GM18517 (cell line): ENCODE results near the gene SERPINA1.
"Not testable (repeated sequence)": the region's sequence is repeated elsewhere in the genome, so short reads cannot be mapped to it uniquely, and the experiment has no call there.

Source experiments
- ATAC-seq: cut with Tn5 transposase; IDR thresholded peaks from one replicate; pipeline ENCODE4 v1.9.1; 2021; ENCODE audit warnings: mild to moderate bottlenecking, moderate library complexity; ENCODE audit not compliant: unreplicated experiment

SERPINA1 gene

DNA sequence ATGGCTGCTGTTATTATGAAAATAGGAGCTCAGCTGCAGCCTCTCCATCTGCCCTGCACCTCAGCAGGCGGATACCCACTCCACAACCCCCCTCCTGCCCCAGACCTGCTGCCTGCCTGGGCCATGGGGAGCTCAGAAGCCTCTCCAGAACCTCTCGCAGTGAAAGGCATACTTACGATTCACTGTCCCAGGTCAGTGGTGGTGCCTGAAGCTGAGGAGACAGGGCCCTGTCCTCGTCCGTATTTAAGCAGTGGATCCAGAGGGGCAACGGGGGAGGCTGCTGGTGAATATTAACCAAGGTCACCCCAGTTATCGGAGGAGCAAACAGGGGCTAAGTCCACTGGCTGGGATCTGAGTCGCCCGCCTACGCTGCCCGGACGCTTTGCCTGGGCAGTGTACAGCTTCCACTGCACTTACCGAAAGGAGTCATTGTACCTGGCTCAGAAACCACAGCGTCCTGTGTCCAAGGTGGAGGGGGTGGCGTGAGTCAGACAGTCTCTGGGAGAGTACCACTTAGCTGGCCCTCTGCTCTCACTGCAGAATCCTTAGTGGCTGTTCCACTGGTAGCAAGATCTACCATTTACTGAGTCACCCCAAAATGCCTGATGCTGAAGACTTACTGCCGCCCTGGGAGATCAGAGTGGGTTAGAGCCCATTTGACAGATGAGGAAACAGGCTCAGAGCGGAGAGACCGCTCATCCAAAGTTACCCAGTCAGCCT is at the start of gene SERPINA1:
Gene SERPINA1, minus strand, starts transcription at position 219 of the 720 bp plus-strand sequence. CDS start 5,365 bp downstream, outside the sequence.
- ATAC-seq = no peak

DNA sequence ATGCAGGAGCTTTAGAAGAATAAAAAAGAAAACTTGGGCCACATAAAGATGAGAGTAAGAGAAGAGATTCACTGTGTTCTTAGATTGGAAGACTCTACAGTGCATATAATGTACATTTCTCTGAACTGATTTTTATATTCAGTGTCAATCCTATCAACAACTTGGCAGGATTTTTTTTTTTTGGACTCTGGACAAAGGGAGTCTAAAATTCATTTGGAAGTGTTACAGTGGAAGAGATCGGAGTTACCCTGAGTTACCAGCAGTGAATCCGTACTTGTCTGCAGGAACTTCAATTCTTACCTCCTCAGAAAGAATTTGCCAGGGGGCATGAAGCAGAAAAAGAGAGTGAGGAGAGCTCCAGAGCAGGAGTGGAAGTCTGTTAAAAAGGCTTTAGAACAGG is 40.2 kb upstream of the SERPINA1 start:
- ATAC-seq = no peak

DNA sequence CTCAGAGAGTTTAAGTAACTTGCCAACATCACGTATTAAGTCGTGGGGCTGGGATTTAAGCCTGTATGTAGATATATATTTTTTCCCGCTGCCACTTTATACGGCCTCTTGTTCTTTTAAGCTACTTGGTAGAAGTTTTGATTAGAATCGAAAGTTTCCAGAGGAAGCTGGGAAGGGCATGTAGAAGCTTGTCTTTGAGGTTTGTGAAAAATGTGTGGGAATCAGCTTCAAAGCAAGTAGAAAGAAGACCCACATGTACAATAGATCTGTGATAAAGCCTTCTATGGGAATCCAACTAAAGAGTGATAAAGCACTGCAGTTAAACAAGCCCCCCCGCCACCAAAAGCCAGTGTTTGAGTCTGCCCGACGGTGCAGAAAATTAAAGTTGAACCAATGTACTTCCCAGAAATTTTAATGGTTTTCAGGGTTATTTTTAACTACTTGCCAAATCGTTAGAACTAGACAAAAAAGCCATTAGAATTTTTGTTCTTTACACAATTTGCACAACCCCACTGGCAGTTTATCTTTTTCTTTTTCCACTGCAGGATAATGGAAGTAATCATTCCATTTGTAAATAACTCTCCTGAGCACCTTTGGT is 38.7 kb upstream of the SERPINA1 start:
- no peak for ATAC-seq

DNA sequence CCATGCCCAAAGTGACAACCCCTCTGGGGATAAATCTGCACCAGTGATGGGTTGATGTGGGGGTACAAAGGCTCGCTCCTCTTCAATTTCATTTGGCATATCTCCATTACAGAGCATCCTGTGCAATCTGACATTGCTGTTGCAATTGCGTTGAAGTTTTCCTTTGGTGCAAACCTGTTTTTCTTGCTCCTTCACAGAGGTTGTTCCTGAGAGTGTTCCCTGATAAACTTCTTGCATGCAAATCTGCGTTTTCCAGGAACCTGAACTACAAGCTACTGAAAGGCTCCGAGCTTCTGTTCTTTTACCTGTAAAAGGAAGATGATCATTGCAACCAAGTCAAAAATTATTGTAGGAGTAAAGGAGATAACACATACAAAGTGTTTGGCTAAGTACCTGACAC is 38.1 kb upstream of the SERPINA1 start:
- ATAC-seq = no peak

DNA sequence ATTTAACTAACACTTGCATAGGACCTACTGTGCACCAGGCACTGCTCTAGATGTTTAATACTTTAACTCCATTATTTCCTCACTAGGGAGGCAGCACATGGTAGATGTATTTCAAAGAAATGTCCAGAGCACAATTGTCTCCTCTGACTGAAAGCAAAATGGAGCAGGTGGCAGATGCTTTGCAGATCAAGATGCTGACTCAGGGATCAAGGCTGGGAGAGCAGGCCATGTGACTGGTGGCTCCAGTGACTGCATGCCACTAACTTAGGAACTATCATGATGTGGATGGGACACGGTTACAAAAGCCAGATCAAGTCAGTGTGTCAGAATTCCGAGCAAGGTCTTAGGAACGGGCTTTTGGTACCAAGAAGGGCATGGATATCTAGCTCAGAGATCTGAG is 36.0 kb upstream of the SERPINA1 start:
- no peak for ATAC-seq

DNA sequence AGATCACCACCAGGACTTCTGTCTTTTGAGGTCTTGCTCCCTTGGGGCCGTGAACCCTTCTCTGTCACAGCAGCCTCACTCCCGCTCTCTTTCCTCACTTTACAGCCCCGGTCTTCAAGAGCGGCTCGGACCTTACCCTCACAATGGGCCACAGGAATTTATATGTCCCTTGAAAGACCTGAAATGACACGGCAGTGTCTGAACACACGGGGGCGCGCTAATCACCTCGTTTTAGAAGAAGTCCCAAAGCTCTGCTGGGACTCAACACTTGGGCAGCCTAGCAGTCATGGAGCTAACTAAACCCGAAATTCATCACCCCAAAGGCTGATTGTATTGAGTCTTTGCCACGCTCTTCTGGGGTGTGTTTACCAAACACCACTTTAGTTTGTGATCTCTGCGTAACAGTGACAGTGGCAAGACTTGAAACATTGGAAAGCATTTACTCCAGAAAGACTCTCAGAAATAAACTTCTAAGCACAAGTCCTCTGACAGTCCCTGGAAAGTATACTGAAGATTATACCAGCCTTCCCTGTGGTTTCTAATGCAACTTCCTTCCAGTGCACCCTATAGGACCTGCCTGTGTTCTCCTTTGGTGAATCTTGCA is 35.2 kb upstream of the SERPINA1 start:
- no peak for ATAC-seq

DNA sequence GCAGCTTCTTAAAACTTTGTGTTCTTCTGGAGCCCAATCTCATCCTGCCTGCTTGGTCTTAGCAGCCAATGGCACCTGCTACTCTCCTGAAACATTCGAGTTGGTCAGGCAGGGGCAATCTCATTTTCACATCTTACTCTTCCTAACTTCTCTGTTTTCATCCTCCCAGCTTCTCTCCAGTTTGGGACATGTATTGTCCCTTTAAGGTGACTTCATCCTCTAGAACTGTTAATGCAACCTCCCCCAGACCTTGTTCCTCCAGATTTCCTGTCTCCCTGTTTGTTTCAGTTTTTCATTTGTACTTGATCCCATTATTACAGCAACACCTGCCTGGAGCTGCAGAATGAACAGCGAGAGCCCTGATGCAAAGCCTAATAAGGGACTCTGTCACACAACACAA is 32.9 kb upstream of the SERPINA1 start:
- no peak for ATAC-seq

DNA sequence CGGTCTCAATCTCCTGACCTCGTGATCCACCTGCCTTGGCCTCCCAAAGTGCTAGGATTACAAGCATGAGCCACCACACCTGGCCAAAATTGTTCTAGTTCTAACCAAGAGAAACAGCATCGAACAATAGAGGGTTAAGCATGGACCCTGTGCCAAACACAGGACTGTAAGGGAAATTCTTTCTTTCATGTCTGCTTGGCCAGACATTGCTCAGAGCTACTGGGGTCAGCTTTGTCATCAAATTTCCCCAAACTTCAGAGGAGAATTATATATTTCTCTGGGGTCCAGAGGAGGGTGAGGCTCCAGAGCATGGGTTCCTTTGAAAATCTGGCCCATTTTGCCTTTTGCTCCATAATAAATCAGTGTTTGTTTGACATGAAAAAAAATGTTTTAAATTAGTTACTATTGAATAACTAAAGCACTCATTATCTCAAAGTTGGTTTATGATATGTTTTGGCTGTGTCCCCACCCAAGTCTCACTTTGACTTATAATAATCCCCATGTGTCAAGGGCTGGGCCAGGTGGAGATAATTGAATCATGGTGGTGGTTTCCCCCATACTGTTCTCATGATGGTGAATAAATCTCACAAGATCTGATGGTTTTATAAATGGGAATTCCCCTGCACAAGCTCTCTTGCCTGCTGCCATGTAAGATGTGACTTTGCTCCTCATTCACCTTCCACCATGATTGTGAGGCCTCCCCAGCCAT is 29.2 kb upstream of the SERPINA1 start:
- not testable (repeated sequence) for ATAC-seq

DNA sequence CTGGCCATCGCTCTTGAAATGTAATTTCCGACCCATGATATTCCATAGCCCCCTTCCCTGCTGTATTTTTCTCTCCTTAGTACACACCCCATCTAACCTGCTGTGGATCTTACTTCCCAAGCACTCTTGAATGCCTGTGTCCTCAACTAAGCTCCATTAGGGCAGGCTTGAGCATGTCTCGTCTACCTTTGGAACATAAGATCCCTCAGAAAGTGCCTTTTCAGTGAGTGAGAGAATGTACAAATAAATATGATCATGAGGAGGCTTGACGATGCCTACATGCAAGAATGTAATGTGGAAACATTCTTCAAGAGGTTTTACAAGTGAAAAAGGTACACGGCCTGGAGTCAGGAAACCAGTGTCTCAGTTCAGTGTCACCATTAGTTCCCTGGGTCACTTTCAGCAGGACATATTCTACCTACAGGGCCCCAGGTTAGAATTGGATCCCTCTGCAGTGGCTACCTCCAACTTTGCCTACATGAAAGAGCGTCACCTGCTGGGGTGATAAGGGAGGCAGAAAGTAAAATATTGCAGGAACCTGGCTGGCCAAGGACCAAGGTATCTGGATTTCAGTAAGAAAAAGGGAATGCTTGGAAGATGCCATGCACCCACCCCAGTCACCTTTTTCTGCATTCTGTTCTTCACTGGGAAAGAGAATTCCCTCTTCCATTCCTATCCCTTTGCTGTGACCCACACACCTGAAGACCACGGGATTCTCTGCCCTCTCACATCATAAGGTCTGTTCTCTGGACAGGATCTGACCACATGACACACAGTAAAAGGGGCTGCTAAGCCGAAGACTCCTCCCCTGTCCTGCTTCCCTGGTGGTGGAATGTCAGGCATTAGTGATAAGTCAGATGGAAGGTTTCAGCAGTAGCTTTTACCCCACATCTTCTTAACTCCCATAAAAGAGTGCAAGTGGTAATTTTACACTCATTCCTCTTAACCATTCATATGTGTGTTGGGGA is 24.6 kb upstream of the SERPINA1 start:
- no peak for ATAC-seq

DNA sequence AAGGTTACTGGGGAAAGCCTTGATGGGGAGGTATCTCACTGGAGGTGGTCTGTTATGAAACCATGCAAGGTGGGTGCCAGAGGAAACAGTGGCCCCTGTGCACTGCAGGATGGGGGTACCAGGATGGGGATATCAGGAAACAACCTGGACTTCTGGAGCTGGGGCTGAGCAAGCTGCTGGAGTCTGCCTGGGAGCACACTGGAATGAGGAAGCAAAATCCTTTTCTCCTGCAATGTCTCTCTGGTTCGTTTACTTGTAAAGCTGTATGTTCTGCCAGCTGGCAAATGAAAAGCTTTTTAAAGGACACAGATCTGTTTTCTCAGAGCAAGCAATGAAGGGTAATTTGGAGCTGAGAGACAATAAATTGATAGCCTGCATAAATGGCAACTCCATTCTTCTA is 23.2 kb upstream of the SERPINA1 start:
- no peak for ATAC-seq

DNA sequence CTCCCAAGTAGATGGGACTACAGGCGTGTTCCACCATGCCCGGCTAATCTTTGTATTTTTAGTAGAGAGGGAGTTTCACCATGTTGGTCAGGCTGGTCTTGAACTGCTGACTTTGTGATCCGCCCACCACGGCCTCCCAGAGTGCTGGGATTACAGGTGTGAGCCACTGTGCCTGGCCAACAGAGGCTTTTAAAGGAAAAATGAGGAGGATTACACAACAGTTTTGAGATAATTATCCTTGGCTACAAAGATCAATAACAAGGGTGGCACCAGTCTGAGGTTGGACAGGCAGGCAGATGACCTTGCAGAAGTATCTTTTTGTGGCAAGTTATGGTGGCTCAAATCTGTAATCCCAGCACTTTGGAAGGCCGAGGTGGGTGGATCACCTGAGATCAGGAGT is 21.0 kb upstream of the SERPINA1 start:
- not testable (repeated sequence) for ATAC-seq

DNA sequence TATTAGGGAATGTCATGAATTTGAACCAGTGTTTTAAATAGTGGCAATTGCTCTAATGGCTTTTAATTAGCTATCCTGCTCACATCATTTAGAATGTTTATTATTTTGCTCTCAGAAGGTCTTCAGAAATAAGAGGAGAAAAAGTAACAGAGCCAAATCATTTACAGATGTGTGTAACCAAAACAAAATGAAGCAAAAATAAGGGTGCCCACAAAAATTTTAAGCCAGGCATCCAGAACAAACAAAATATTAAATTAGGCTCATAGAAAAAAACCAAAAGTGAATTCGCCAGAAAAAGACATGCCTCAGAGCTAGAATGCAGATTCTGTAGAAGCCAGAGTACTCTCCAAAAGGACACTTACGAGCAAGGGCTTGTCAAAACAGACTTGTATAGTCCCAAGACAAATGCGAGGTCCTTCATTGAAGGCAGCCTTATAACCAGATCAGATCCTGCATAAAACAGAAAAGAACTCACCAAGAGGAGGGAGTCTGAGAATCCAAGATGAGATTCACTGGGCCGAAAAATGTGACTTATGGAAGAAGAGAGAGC is 20.2 kb upstream of the SERPINA1 start:
- no peak for ATAC-seq

DNA sequence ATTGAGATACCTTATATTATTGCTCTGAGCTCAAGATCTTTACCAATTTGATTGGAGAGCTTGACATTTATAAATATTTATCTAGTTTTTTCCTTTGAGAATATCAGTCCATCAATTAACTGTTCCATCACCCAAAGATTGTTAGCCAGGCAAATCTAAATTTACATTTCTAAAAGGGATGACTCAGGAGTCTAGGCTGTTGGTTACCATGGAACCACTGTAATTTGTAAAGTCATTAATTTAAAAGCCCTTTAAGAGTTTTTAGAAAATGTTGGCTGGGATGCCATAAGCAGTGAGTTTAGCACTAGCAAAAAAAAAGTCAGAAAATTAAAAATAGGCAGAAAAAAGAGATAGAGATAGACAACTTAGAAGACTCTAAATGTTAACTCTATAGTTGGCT is 19.5 kb upstream of the SERPINA1 start:
- ATAC-seq = no peak

DNA sequence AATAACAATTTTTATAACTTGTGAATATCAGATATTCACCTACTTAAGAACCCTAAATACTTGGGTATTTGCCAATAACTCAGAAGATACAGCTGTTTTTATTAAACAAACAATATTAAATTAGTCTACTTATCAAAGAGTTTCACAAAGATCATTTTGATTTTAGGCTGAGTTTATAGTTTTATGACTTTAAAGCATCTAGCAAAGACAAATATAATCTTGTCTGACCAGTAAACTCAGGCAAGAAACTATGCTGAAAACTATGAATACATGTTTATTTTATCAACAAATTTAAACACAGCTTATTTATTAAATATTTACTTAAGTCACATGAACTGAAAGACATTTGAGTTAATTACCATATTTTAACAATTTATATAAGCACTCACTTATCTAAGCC is 18.5 kb upstream of the SERPINA1 start:
- ATAC-seq = no peak

DNA sequence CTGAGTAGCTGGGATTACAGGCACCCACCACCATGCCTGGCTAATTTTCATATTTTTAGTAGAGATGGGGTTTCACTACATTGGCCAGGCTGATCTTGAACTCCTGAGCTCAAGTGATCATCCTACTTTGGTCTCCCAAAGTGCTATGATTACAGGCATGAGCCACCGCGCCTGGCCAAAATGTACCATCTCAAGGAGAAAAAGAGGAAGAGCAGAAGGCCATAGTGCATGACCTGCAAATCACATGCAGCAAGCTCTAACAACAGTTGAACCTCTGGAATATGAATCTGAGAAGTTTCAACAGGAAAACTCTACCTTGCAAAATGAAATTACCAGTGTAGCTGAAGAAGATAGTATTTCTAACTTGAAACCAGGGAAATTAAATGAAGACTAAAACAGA is 17.1 kb upstream of the SERPINA1 start:
- no peak for ATAC-seq

DNA sequence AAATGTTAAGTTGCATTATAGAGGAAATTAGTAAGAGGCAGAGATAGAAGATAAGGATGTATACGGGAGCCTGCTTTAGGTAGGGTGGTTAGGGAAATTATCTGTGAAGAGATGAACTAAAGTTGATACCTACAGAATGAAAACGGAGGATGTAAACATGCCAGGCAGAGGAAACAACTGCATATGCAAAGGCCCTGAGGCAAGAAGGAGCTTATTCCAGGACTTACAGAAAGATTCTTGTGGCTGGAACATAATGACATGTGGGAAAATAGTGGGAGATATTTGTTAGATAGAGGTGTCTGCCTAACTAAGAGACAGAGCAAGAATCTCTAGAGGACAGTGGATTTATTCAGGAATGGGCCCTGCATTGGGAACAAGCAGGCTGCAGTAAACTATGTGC is 16.2 kb upstream of the SERPINA1 start:
- no peak for ATAC-seq

DNA sequence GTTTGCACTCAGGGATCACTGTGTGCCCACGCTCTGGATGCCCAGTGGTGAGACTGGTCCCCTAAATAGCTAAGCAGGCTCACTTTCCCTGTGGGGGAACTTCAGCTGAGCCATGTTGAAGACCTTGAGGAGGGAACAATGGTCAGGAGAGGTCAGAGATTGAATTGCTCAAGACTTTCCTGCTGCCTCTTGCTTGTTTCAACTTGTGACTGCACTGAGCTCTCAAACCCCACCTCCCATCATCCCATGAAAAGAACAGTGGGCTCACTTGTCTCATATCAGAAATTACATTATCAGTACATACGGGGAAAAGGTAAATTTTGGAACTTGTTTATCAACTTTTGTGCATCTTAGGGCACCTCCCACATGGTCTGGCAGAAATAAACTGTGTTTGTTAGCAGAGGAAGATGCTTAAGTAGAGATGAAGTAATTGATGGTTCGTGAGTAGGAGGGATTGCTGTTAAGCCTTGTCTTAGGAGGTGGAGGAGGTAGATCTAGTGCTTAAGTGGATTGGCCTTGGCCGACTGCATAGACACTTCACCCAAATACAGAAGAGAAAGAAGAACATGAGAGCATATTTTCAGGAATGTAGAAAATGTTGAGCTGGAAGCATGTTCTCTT is 15.0 kb upstream of the SERPINA1 start:
- ATAC-seq = no peak

DNA sequence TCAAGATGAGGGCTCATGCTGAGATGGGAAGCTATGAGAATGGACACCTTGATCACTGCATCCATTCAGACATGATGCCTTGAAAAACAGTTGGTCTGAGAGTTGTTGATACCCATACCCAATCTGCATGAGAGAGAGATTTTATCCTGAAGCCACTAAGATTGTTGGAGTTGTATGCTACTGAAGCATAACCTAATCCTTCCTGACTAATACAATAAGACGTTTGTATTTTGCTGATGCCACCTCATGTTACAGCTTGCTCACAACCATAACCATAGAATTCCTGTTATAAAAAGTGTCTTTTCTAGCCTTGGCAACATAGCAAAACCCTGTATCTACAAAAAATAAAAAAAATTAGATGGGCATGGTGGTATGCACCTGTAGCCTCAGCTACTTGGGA is 12.7 kb upstream of the SERPINA1 start:
- ATAC-seq = no peak

DNA sequence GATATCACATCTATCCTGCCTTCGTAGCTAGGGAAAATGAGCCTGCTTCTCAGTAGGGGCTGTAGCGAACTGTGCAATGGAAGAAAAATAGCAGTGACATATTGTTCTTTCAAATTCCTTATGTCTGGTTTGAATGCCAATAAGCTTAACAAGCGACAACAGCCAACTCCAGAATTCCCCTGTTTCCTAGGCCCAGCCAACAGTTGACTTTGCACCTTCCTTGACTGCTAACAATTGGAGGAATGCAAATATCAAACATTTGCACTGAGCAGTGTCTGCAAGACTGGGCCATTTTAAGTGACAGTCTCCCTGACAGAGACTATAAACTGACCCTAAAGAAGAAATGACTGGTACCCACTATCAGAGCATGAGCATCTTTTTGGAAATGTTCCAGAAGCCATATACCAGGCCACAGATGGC is 12.0 kb upstream of the SERPINA1 start:
- ATAC-seq = no peak

DNA sequence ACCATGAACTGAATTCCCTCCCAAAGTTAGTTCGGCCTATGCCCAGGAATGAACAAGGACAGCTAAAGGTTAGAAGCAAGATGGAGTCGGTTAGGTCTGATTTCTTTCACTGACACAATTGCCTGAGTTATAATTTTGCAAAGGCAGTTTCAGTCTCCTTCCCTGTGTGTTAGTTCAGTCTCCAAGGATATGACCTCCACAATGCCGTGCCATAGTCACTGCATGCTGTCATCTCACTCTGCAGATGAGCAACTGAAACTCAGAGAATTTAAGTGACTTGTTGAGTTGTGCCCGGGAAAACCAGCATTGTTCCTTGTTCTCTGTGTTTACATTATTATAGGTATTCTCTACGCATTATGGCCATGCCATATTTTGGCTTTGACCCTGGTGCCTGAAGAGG is 10.1 kb upstream of the SERPINA1 start:
- no peak for ATAC-seq
